Endothelial cell of umbilical vein (primary cell): ENCODE results near the gene DDRGK1. TPM values are rescaled to one million over a fixed set of nuclear protein-coding genes. Genes with fewer than 3 reads are reported as not detected.

Source experiments
- BruUV-seq: library from RNA; stranded (reverse); fragments of 400-500 nt; replicated peaks from 2 replicates; lab custom pipeline; 2021; lab: Mats Ljungman, UMichigan
- CTCF ChIA-PET: fragments of 300-600, 350-600 bp; sonication (Branson Sonifier 250); formaldehyde crosslinking; loops from one replicate; lab custom pipeline; 2021; ENCODE audit warnings: antibody characterized with exemption, inconsistent platforms; lab: Charles Lee
- POLR2A ChIA-PET: fragments of 300-600, 350-600 bp; sonication (Branson Sonifier 250); formaldehyde crosslinking; loops from one replicate; lab custom pipeline; 2021; ENCODE audit warnings: antibody characterized with exemption, inconsistent platforms; lab: Charles Lee
- DNase-seq: peaks from one replicate; pipeline ENCODE4 v3.0.0-alpha.2; 2011; ENCODE audit warnings: low read depth, low spot score
- FAIRE-seq: peaks from 2 replicates; lab custom pipeline; 2011; peaks lifted over from hg19 to GRCh38; lab: Jason Lieb, UNC
- H2AFZ ChIP-seq: 2 replicates; pipeline ENCODE4 v1.6.0; 2012; ENCODE audit warnings: low read depth, low read length, control low read depth, inconsistent platforms
- H3K27ac ChIP-seq: 2 replicates; pipeline ENCODE4 v1.5.1; 2011; ENCODE audit warnings: low read depth, mild to moderate bottlenecking, control low read depth, low read length, moderate library complexity; ENCODE audit not compliant: insufficient read depth
- H3K27me3 ChIP-seq, 2 experiments: 2 replicates each; pipeline versions ENCODE4 v1.6.0 to v1.6.1; 2011; ENCODE audit warnings: low read length in 2 of 2, mixed read lengths in 1 of 2; ENCODE audit not compliant: control insufficient read depth in 2 of 2, insufficient read depth in 2 of 2
- H3K36me3 ChIP-seq, 2 experiments: 2 replicates in 1 of 2; 3 replicates in 1 of 2; pipeline ENCODE4 v1.5.1; 2011; ENCODE audit warnings: low read length in 2 of 2, mild to moderate bottlenecking in 1 of 2, moderate library complexity in 1 of 2; ENCODE audit not compliant: control insufficient read depth in 2 of 2, insufficient read depth in 2 of 2; ENCODE audit errors: extremely low read depth in 1 of 2
- H3K4me1 ChIP-seq: 3 replicates; pipeline ENCODE4 v1.5.1; 2011; ENCODE audit warnings: mild to moderate bottlenecking, low read length; ENCODE audit not compliant: control insufficient read depth, insufficient read depth; ENCODE audit errors: extremely low read depth
- H3K4me2 ChIP-seq: 2 replicates; pipeline ENCODE4 v1.6.1; 2011; ENCODE audit warnings: low read length, control low read depth, mixed read lengths; ENCODE audit not compliant: insufficient read depth
- H3K4me3 ChIP-seq, 3 experiments: fragments of 200-600 bp in 1 of 3; sonication (generic), shearing (Covaris generic) in 1 of 3; replicated peaks in 1 of 3; 2 replicates each; pipeline ENCODE4 v1.5.1; 2011 to 2016; ENCODE audit warnings: control low read depth in 3 of 3, low read length in 3 of 3, mild to moderate bottlenecking in 2 of 3, inconsistent platforms in 1 of 3, low read depth in 1 of 3, moderate library complexity in 1 of 3; ENCODE audit not compliant: insufficient read depth in 1 of 3
- H3K79me2 ChIP-seq: 2 replicates; pipeline ENCODE4 v1.6.0; 2012; ENCODE audit warnings: low read length, inconsistent platforms; ENCODE audit not compliant: control insufficient read depth, insufficient read depth
- H3K9ac ChIP-seq: replicated peaks from 2 replicates; pipeline ENCODE3; 2011; ENCODE audit warnings: low read length, control low read depth; ENCODE audit not compliant: insufficient read depth; ENCODE audit errors: extremely low read depth
- H3K9me1 ChIP-seq: replicated peaks from 3 replicates; pipeline ENCODE4 v1.6.0; 2011; ENCODE audit warnings: mild to moderate bottlenecking, low read length; ENCODE audit not compliant: control insufficient read depth, insufficient read depth; ENCODE audit errors: extremely low read depth
- H3K9me3 ChIP-seq: replicated peaks from 2 replicates; pipeline ENCODE4 v1.5.1; 2012; ENCODE audit warnings: low read length, inconsistent platforms; ENCODE audit not compliant: control insufficient read depth, insufficient read depth
- H4K20me1 ChIP-seq: replicated peaks from 2 replicates; pipeline ENCODE3; 2011; ENCODE audit warnings: mild to moderate bottlenecking, low read length; ENCODE audit not compliant: control insufficient read depth, insufficient read depth; ENCODE audit errors: extremely low read depth
- FOS ChIP-seq: IDR thresholded peaks from 2 replicates; pipeline ENCODE4 v1.6.1; 2011; ENCODE audit warnings: mild to moderate bottlenecking, low read length, moderate library complexity, borderline replicate concordance; ENCODE audit not compliant: insufficient read depth
- GATA2 ChIP-seq: IDR thresholded peaks from 2 replicates; pipeline ENCODE4 v1.7.0; 2011; ENCODE audit warnings: low read depth, mild to moderate bottlenecking, moderate library complexity, mixed read lengths, low read length; ENCODE audit not compliant: insufficient read length, insufficient read depth
- MYC ChIP-seq: IDR thresholded peaks from one replicate; pipeline ENCODE4 v1.6.1; 2011; ENCODE audit warnings: mild to moderate bottlenecking, low read depth, low read length
- POLR2A ChIP-seq: IDR thresholded peaks from 2 replicates; pipeline ENCODE4 v1.6.1; 2012; ENCODE audit warnings: low read depth, mild to moderate bottlenecking, control low read depth, low read length
- POLR2AphosphoS5 ChIP-seq: IDR thresholded peaks from 2 replicates; pipeline ENCODE4 v1.6.1; 2012; ENCODE audit warnings: low read depth, mild to moderate bottlenecking, control low read depth, low read length, moderate library complexity; ENCODE audit not compliant: insufficient read depth
- dilution Hi-C: fragments of 300-500 bp; cut with MboI; formaldehyde crosslinking; loops from one replicate; pipeline ENCODE4 v1.15.0; 2019; ENCODE audit warnings: low sequenced_read_pairs; ENCODE audit not compliant: extremely low pct_ligation_motif_present
- intact Hi-C: fragments of 100-400 bp; cut with micrococcal nuclease; formaldehyde crosslinking; loops from one replicate; pipeline ENCODE4 v1.10.0; 2022
- polyA plus RNA-seq, 4 experiments: library from polyadenylated mRNA; depleted of rRNA in 3 of 4; stranded (reverse) in 3 of 4; unstranded in 1 of 4; fragments of >200 nt; gene quantifications; 2 replicates each; pipeline versions ENCODE4 v1.2.1 to v1.2.3, GENCODE V29; 2011 to 2012; ENCODE audit warnings: missing spikeins in 1 of 4
- total RNA-seq: library from RNA; stranded (reverse); gene quantifications from 2 replicates; pipeline ENCODE4 v1.2.3, GENCODE V29; 2021

The DDRGK1 gene
- total and polyA plus RNA-seq, 2 donors (not counting 3 experiments of a cell fraction or from before 2014, with no cell fraction given): 48.5 to 54.0 TPM

DNA sequence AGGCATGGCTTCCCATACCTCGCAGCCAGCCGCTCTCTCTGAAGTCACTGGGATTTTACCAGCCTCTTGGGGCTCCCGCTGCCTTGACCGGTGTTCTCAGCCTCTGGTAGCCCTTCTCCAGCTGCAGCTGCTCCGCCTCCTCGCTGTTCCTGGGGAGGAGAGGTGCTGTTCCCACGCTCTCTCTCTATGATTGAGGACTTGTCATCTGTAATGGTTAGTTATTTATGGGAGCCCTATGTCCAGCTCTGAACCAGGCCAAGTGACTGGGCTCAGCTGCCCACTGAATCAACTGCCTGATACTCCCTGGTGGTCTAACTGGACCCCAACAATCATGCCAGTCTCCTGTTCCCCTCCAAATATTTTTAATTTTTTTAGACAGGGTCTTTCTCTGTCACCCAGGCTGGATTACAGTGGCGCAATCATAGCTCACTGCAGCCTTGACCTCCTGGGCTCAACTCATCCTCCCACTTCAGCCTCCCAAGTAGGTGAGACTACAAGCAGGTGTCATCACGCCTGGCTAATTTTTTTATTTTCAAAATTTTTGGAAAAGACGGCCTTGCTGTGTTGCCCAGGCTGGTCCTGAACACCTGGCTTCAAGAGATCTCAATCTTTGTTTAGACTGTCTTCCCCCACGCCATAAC is 39.4 kb upstream of the DDRGK1 start:
- dilution Hi-C loops: no loop called here
- no peaks in the 10 kb centered on the region for H3K79me2 ChIP-seq
- H3K4me1 ChIP-seq: peaks cover 11% of the 10 kb centered on the region
- H3K36me3 ChIP-seq: no peaks in the 10 kb centered on the region
- no peaks in the 10 kb centered on the region for H3K9me1 ChIP-seq
- DNase-seq: no peak
- ChIA-PET POLR2A (no interaction called here), CTCF (interaction anchor here (1.4 kb wide), 1 partner anchor 9 kb away, joined by 5 read pairs; no protein-coding TSS in a partner anchor)
- no peaks in the 10 kb centered on the region for H4K20me1 ChIP-seq
- H3K9me3 ChIP-seq: no peaks in the 10 kb centered on the region
- H3K27ac ChIP-seq: no peak overlapping the region
- H3K4me3 ChIP-seq: no peak overlapping the region
- intact Hi-C loops: no loop called here
- no peak overlapping the region for H3K4me2 ChIP-seq
- no peak for FAIRE-seq
- no peak overlapping the region for H3K9ac ChIP-seq
- peaks cover 0 to 13% of the 10 kb centered on the region in 2 experiments for H3K27me3 ChIP-seq
- no TSS peak for BruUV-seq
- TF ChIP-seq FOS (no peak), MYC (no peak), POLR2A (no peak), GATA2 (no peak), POLR2AphosphoS5 (no peak)
- H2AFZ ChIP-seq: no peak overlapping the region

DNA sequence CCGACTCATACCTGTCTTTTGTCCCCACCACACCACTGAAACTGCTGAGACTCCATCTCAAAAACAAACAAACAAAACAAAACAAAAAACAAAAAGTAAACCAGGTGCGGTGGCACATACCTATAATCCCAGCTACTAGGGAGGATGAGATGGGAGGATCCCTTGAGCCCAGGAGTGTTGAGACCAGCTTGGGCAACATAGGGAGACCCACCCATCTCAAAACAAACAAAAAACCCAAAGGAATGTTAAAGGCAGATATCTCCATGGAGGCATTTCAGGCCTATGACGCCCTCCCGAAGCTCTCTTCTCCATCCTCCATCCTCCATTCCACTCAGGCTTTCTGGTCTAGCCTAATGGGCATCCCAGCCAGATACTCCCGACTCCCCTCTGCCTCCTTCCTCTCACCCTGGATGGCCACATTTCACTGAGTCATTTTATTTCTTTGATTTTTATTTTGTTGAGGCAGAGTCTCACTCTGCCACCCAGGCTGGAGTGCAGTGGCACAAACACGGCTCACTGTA is 37.8 kb upstream of the DDRGK1 start:
- BruUV-seq: no TSS peak
- CTCF ChIA-PET: interaction anchor here (1.2 kb wide), 1 partner anchor 8 kb away, joined by 7 read pairs; no protein-coding TSS in a partner anchor
- dilution Hi-C loops: no loop called here

More for the DNA sequence above, 37.8 kb upstream of the DDRGK1 start:
- H3K9ac ChIP-seq: no peak overlapping the region
- no peaks in the 10 kb centered on the region for H3K9me1 ChIP-seq
- no peak for DNase-seq
- intact Hi-C loops: no loop called here
- H3K4me1 ChIP-seq: peaks cover 14% of the 10 kb centered on the region
- TF ChIP-seq POLR2AphosphoS5: no peak
- H3K36me3 ChIP-seq: no peaks in the 10 kb centered on the region
- no peaks in the 10 kb centered on the region for H3K9me3 ChIP-seq
- no peak overlapping the region for H3K4me2 ChIP-seq
- peaks cover 0 to 12% of the 10 kb centered on the region in 2 experiments for H3K27me3 ChIP-seq
- H3K27ac ChIP-seq: no peak overlapping the region
- H3K4me3 ChIP-seq: no peak overlapping the region
- H4K20me1 ChIP-seq: no peaks in the 10 kb centered on the region
- no peak for FAIRE-seq
- H3K79me2 ChIP-seq: no peaks in the 10 kb centered on the region
- POLR2A ChIA-PET: no interaction called here
- H2AFZ ChIP-seq: no peak overlapping the region
